ENCODE data around the gene AFAP1L2.
"Not testable (repeated sequence)": the region's sequence is repeated elsewhere in the genome, so short reads cannot be mapped to it uniquely, and the experiment has no call there.

The AFAP1L2 gene

GRCh38 chr10:114336823-114337509 lies 67.3 kb downstream of the AFAP1L2 start:
- no peak for DNase-seq (ENCODE audit: low read depth)

- DNase-seq (ENCODE audit: low read depth), result no peak
These were observed 68.7 kb downstream of the AFAP1L2 start for GRCh38 chr10:114335614-114336013.

DNA sequence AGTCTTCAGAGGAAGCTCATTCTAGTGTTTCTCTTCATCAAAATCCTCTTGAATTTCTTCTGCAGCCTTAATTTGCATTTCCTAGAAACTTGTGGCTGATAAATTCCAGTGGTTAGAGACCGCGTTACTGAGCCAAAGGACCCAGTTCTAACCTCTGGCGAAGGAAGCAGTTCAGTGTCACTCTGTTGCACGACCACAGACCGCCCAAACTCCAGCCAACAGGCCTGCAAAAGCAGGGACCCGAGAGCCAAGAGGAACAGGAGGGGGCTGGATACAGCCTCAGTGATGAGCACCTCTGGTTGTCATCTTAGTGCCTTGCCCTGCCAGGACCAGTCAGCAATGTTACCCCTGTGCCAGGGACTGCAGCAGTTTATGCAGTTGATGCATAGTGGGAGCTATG lies 70.0 kb downstream of the AFAP1L2 start:
- no peak for DNase-seq (ENCODE audit: low read depth)

DNA sequence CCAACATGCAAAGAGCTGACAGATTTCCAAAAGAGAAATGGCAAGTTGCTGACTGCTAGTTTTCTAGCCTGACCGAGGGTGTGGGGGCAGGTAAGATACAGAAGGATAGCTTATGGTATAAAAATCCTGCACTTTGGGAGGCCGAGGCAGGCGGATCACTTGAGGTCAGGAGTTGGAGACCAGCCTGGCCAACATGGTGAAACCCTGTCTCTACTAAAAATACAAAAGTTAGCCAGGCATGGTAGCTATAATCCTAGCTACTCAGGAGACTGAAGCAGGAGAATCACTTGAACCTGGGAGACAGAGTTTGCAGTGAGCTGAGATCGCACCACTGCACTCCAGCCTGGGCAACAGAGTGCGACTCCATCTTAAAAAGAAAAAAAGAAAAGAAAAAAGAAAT lies 70.9 kb downstream of the AFAP1L2 start:
- not testable (repeated sequence) for DNase-seq (ENCODE audit: low read depth)

GRCh38 chr10:114332301-114333192 lies 71.8 kb downstream of the AFAP1L2 start:
- peak; percentile 18 for DNase-seq (ENCODE audit: low read depth)

GRCh38 chr10:114329634-114330365 lies 74.5 kb downstream of the AFAP1L2 start:
- DNase-seq (ENCODE audit: low read depth), result no peak

DNA sequence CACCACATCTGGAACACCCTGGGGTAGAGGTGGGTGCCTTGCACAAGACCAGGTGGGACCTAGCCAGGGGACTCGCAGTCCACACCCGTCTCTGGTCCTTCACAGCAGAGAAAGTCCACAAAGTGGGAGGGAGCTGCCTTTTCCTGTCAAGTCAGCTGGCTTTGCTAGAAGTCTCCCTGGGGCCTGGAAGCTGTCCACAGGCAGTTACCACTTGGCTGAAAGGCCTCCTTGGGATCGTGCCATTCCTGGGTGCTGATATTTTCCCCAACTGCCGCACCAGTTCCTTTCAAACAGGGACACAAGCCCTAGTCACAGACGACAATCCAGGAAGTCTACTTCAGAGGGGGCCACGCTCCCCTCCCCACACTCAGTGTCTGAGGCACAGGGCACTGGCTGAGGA lies 75.4 kb downstream of the AFAP1L2 start:
- no peak for DNase-seq (ENCODE audit: low read depth)

GRCh38 chr10:114328441-114328812 lies 75.9 kb downstream of the AFAP1L2 start:
- no peak for DNase-seq (ENCODE audit: low read depth)

- no peak for DNase-seq (ENCODE audit: low read depth)
These were observed 76.5 kb downstream of the AFAP1L2 start for GRCh38 chr10:114327537-114328440.

GRCh38 chr10:114326795-114327194 lies 77.5 kb downstream of the AFAP1L2 start:
- no peak for DNase-seq (ENCODE audit: low read depth)

DNA sequence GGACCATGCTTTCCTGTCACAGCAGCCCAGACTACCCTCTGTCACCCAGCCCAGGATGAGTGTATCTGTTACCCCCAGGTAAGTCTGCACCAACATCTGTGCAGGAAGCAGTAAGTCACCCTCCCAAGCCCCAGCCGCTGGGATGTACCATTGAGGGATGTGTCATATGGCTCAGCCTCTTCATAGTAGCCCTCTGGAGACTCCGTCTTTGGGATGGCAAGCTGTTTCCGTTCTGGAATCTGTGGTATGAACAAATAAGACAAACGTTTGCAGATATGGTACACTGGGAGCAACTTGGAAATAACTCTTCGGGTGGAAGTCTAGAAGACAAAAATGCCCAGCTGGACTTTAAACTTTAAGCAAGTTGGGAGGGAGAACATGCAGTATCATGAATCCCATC lies 81.3 kb downstream of the AFAP1L2 start:
- peak; percentile 52 for DNase-seq (ENCODE audit: low read depth)

GRCh38 chr10:114322344-114322743 lies 82.0 kb downstream of the AFAP1L2 start:
- no peak for DNase-seq (ENCODE audit: low read depth)

DNA sequence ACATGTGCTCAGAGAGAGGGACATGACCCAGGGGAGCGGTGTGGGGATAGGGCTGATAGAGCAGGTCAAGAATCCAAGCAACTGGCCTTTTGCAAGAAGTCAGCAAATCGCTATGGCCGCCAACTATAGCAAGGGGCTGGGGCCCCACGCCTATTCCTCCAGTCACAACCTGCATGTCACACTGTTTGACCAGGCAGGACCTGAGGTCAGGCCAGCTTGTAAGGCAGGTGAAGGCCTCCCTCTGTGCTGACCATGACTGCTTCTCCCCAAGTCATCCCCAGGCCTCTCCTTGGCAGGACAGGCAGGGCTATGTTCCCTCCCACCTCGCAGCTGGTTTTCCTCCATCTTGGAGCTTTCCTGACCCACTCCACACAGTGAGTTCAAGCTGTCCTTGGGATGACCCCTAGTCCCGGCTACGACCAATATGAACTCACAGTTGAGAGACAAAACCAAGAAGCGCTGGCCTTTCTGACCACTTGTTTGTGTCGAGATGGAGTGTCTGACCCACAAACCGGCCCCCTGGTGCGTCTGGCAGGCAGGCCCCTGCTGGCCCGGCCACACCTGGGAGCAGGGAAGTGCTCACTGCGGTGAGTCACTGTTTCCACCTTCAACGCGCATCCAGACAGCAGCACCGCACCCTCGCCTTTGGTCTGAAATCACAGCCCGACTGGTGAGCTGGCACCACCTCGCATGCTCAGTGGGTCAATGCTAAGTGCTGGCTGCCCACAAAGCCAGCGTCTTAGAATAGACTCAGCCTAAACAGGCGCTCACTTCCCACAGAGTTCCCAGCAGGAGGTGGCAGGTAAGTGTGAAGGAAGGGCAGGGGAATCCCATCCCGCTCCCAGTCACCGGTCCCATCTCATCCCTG lies 83.8 kb downstream of the AFAP1L2 start:
- DNase-seq (ENCODE audit: low read depth), result no peak

GRCh38 chr10:114319406-114320248 lies 84.7 kb downstream of the AFAP1L2 start:
- DNase-seq (ENCODE audit: low read depth), result no peak

DNA sequence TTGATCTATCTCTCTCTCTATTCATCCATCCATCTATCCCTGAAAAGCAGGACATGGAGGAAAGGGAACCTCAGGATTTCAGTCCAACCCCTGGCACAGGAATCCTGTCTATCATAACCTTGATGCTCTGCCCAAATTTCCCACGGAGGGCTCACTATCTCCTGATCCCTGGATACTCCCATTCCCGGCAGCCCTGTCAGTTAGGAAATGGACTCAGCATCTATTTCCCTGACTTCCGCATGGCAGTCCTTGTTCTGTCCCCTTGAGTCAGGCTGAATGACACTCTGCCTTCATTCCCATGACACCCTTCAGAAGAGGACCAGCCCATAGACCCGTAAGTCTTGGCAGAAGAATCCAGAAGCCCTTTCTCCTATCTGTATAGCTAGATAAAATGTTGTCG lies 87.6 kb downstream of the AFAP1L2 start:
- no peak for DNase-seq (ENCODE audit: low read depth)

DNA sequence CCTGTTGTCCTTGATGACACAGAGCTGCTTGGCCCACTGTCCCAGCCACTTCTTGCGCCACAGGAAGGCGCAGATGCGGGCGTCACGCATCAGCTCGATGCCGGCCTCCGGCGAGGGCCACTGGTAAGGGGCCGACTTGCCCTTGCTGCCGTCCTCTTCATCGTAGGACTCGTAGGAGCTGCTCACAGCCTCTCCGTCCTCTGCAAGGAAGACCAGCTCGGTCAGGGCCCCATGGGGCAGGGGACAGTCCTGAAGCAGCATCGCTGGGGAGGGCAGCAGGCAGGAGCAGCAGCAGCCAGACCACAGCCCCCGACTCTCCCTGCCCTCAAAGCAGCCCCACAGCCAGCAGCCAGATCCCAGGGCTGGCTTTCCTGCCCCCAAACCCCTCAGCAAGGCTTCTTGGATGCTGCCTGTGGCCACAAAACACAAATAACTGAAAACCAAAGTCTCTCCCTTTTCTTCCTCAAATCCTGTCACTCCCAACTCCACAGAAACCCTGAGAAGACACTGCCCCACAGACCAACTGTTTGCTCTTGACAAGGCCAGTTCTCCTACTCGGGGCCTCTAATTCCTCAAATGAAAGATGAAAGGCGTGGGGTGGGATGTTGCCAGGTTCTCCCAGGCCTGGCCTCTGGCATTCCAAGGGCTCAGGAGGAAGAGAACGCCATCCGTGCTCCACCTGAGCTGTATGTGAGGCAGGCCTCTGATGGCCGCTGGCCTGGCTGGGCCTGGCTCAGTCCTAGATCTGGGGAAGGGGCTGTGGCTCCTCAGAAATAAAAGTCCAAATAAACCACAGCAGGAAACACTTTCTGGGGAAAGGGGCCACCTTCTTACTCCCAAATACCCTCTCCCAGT lies 88.5 kb downstream of the AFAP1L2 start:
- no peak for DNase-seq (ENCODE audit: low read depth)

DNA sequence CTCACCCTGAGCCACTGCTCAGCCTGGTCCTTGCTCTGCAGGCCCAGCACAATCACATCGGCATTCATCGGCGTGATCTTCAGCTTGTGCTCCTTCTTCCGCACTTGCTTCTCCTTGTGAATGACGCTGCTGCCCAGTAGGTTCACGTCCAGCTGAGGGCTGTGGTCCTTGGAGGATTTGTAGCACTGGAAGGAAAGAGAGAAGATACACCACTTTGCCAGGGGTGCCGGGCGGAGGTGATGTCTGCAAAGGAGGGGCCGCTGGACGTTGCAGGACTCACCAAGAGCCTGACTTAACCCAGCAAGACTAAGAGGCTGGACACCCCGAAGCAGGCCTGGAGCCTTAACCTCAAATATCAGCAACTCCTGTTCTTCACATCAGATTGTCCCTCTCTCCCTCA lies 90.4 kb downstream of the AFAP1L2 start:
- DNase-seq (ENCODE audit: low read depth), result no peak

- no peak for DNase-seq (ENCODE audit: low read depth)
These were observed 91.2 kb downstream of the AFAP1L2 start for GRCh38 chr10:114313139-114313538.

All from EH (cell line).